Endothelial cell of umbilical vein (primary cell): ENCODE data around the gene ASB13. TPM values are rescaled to one million over a fixed set of nuclear protein-coding genes. Genes with fewer than 3 reads are reported as not detected.

Source experiments
- BruUV-seq: library from RNA; stranded (reverse); fragments of 400-500 nt; replicated peaks from 2 replicates; lab custom pipeline; 2021; lab: Mats Ljungman, UMichigan
- CTCF ChIA-PET: fragments of 300-600, 350-600 bp; sonication (Branson Sonifier 250); formaldehyde crosslinking; loops from one replicate; lab custom pipeline; 2021; ENCODE audit warnings: antibody characterized with exemption, inconsistent platforms; lab: Charles Lee
- POLR2A ChIA-PET: fragments of 300-600, 350-600 bp; sonication (Branson Sonifier 250); formaldehyde crosslinking; loops from one replicate; lab custom pipeline; 2021; ENCODE audit warnings: antibody characterized with exemption, inconsistent platforms; lab: Charles Lee
- DNase-seq: peaks from one replicate; pipeline ENCODE4 v3.0.0-alpha.2; 2011; ENCODE audit warnings: low read depth, low spot score
- FAIRE-seq: peaks from 2 replicates; lab custom pipeline; 2011; peaks lifted over from hg19 to GRCh38; lab: Jason Lieb, UNC
- H2AFZ ChIP-seq: 2 replicates; pipeline ENCODE4 v1.6.0; 2012; ENCODE audit warnings: low read depth, low read length, control low read depth, inconsistent platforms
- H3K27ac ChIP-seq: 2 replicates; pipeline ENCODE4 v1.5.1; 2011; ENCODE audit warnings: low read depth, mild to moderate bottlenecking, control low read depth, low read length, moderate library complexity; ENCODE audit not compliant: insufficient read depth
- H3K27me3 ChIP-seq, 2 experiments: 2 replicates each; pipeline versions ENCODE4 v1.6.0 to v1.6.1; 2011; ENCODE audit warnings: low read length in 2 of 2, mixed read lengths in 1 of 2; ENCODE audit not compliant: control insufficient read depth in 2 of 2, insufficient read depth in 2 of 2
- H3K36me3 ChIP-seq, 2 experiments: 2 replicates in 1 of 2; 3 replicates in 1 of 2; pipeline ENCODE4 v1.5.1; 2011; ENCODE audit warnings: low read length in 2 of 2, mild to moderate bottlenecking in 1 of 2, moderate library complexity in 1 of 2; ENCODE audit not compliant: control insufficient read depth in 2 of 2, insufficient read depth in 2 of 2; ENCODE audit errors: extremely low read depth in 1 of 2
- H3K4me1 ChIP-seq: 3 replicates; pipeline ENCODE4 v1.5.1; 2011; ENCODE audit warnings: mild to moderate bottlenecking, low read length; ENCODE audit not compliant: control insufficient read depth, insufficient read depth; ENCODE audit errors: extremely low read depth
- H3K4me2 ChIP-seq: 2 replicates; pipeline ENCODE4 v1.6.1; 2011; ENCODE audit warnings: low read length, control low read depth, mixed read lengths; ENCODE audit not compliant: insufficient read depth
- H3K4me3 ChIP-seq, 3 experiments: fragments of 200-600 bp in 1 of 3; sonication (generic), shearing (Covaris generic) in 1 of 3; replicated peaks in 1 of 3; 2 replicates each; pipeline ENCODE4 v1.5.1; 2011 to 2016; ENCODE audit warnings: control low read depth in 3 of 3, low read length in 3 of 3, mild to moderate bottlenecking in 2 of 3, inconsistent platforms in 1 of 3, low read depth in 1 of 3, moderate library complexity in 1 of 3; ENCODE audit not compliant: insufficient read depth in 1 of 3
- H3K79me2 ChIP-seq: 2 replicates; pipeline ENCODE4 v1.6.0; 2012; ENCODE audit warnings: low read length, inconsistent platforms; ENCODE audit not compliant: control insufficient read depth, insufficient read depth
- H3K9ac ChIP-seq: replicated peaks from 2 replicates; pipeline ENCODE3; 2011; ENCODE audit warnings: low read length, control low read depth; ENCODE audit not compliant: insufficient read depth; ENCODE audit errors: extremely low read depth
- H3K9me1 ChIP-seq: replicated peaks from 3 replicates; pipeline ENCODE4 v1.6.0; 2011; ENCODE audit warnings: mild to moderate bottlenecking, low read length; ENCODE audit not compliant: control insufficient read depth, insufficient read depth; ENCODE audit errors: extremely low read depth
- H3K9me3 ChIP-seq: replicated peaks from 2 replicates; pipeline ENCODE4 v1.5.1; 2012; ENCODE audit warnings: low read length, inconsistent platforms; ENCODE audit not compliant: control insufficient read depth, insufficient read depth
- H4K20me1 ChIP-seq: replicated peaks from 2 replicates; pipeline ENCODE3; 2011; ENCODE audit warnings: mild to moderate bottlenecking, low read length; ENCODE audit not compliant: control insufficient read depth, insufficient read depth; ENCODE audit errors: extremely low read depth
- CTCF ChIP-seq, 2 donors: IDR thresholded peaks; 1 replicate in 1 of 2; 2 replicates in 1 of 2; pipeline ENCODE4 v1.5.1; 2011; ENCODE audit warnings: low read length in 2 of 2, mild to moderate bottlenecking in 2 of 2, moderate library complexity in 2 of 2, control low read depth in 1 of 2, inconsistent platforms in 1 of 2, low read depth in 1 of 2; ENCODE audit not compliant: insufficient read depth in 1 of 2; ENCODE audit errors: extremely low read depth in 1 of 2
- EZH2 ChIP-seq: IDR thresholded peaks from 2 replicates; pipeline ENCODE4 v1.6.1; 2012; ENCODE audit warnings: borderline replicate concordance, low read depth, mild to moderate bottlenecking, moderate library complexity, low read length, inconsistent platforms; ENCODE audit not compliant: severe bottlenecking
- FOS ChIP-seq: IDR thresholded peaks from 2 replicates; pipeline ENCODE4 v1.6.1; 2011; ENCODE audit warnings: mild to moderate bottlenecking, low read length, moderate library complexity, borderline replicate concordance; ENCODE audit not compliant: insufficient read depth
- GATA2 ChIP-seq: IDR thresholded peaks from 2 replicates; pipeline ENCODE4 v1.7.0; 2011; ENCODE audit warnings: low read depth, mild to moderate bottlenecking, moderate library complexity, mixed read lengths, low read length; ENCODE audit not compliant: insufficient read length, insufficient read depth
- JUN ChIP-seq: IDR thresholded peaks from 2 replicates; pipeline ENCODE4 v1.6.1; 2011; ENCODE audit warnings: borderline replicate concordance, low read depth; ENCODE audit not compliant: insufficient read length, insufficient read depth
- MAX ChIP-seq: IDR thresholded peaks from 2 replicates; pipeline ENCODE4 v1.6.1; 2011; ENCODE audit not compliant: insufficient read depth, insufficient read length
- MYC ChIP-seq: IDR thresholded peaks from one replicate; pipeline ENCODE4 v1.6.1; 2011; ENCODE audit warnings: mild to moderate bottlenecking, low read depth, low read length
- POLR2A ChIP-seq: IDR thresholded peaks from 2 replicates; pipeline ENCODE4 v1.6.1; 2012; ENCODE audit warnings: low read depth, mild to moderate bottlenecking, control low read depth, low read length
- POLR2AphosphoS5 ChIP-seq: IDR thresholded peaks from 2 replicates; pipeline ENCODE4 v1.6.1; 2012; ENCODE audit warnings: low read depth, mild to moderate bottlenecking, control low read depth, low read length, moderate library complexity; ENCODE audit not compliant: insufficient read depth
- dilution Hi-C: fragments of 300-500 bp; cut with MboI; formaldehyde crosslinking; loops from one replicate; pipeline ENCODE4 v1.15.0; 2019; ENCODE audit warnings: low sequenced_read_pairs; ENCODE audit not compliant: extremely low pct_ligation_motif_present
- intact Hi-C: fragments of 100-400 bp; cut with micrococcal nuclease; formaldehyde crosslinking; loops from one replicate; pipeline ENCODE4 v1.10.0; 2022
- polyA plus RNA-seq, 4 experiments: library from polyadenylated mRNA; depleted of rRNA in 3 of 4; stranded (reverse) in 3 of 4; unstranded in 1 of 4; fragments of >200 nt; gene quantifications; 2 replicates each; pipeline versions ENCODE4 v1.2.1 to v1.2.3, GENCODE V29; 2011 to 2012; ENCODE audit warnings: missing spikeins in 1 of 4
- total RNA-seq: library from RNA; stranded (reverse); gene quantifications from 2 replicates; pipeline ENCODE4 v1.2.3, GENCODE V29; 2021

Gene ASB13
- total and polyA plus RNA-seq, 2 donors (not counting 3 experiments of a cell fraction or from before 2014, with no cell fraction given), result 6.3 to 7.3 TPM

- no TSS peak for BruUV-seq
- TF ChIP-seq EZH2 (no peak), FOS (no peak), CTCF (IDR thresholded peaks at IDR 0.05; ENCODE audit: extremely low read depth in 1 of 2, insufficient read depth in 1 of 2, low read depth in 1 of 2, low read length in 2 of 2) (no peak), JUN (no peak), MYC (no peak), POLR2A (no peak), MAX (no peak), POLR2AphosphoS5 (no peak), GATA2 (no peak)
- H3K36me3 ChIP-seq, result no peaks in the 10 kb centered on the region
- H3K9ac ChIP-seq, result no peak overlapping the region
- FAIRE-seq, result no peak
- dilution Hi-C loops (no loop called here), intact Hi-C loops (loop anchor here (10.0 kb wide), 1 partner anchor 147 kb away; no protein-coding TSS in a partner anchor)
- no peak overlapping the region for H3K4me3 ChIP-seq
- no peak for DNase-seq
- ChIA-PET CTCF (interaction anchor here (1.5 kb wide), 1 partner anchor 9 kb away, joined by 3 read pairs; no protein-coding TSS in a partner anchor), POLR2A (interaction anchor here (1.1 kb wide), 1 partner anchor 31 kb away, joined by 3 read pairs; no protein-coding TSS in a partner anchor)
- H3K79me2 ChIP-seq, result no peaks in the 10 kb centered on the region
- no peaks in the 10 kb centered on the region for H4K20me1 ChIP-seq
- no peaks in the 10 kb centered on the region for H3K27me3 ChIP-seq
- H2AFZ ChIP-seq, result no peak overlapping the region
- no peaks in the 10 kb centered on the region for H3K9me3 ChIP-seq
- H3K27ac ChIP-seq, result no peak overlapping the region
- H3K4me2 ChIP-seq, result no peak overlapping the region
- H3K4me1 ChIP-seq, result peaks cover 35% of the 10 kb centered on the region
- no peaks in the 10 kb centered on the region for H3K9me1 ChIP-seq
These were observed 75.0 kb downstream of the ASB13 start for GRCh38 chr10:5591336-5591824.
